ENCODE results near the gene VANGL1.

VANGL1 gene

DNA sequence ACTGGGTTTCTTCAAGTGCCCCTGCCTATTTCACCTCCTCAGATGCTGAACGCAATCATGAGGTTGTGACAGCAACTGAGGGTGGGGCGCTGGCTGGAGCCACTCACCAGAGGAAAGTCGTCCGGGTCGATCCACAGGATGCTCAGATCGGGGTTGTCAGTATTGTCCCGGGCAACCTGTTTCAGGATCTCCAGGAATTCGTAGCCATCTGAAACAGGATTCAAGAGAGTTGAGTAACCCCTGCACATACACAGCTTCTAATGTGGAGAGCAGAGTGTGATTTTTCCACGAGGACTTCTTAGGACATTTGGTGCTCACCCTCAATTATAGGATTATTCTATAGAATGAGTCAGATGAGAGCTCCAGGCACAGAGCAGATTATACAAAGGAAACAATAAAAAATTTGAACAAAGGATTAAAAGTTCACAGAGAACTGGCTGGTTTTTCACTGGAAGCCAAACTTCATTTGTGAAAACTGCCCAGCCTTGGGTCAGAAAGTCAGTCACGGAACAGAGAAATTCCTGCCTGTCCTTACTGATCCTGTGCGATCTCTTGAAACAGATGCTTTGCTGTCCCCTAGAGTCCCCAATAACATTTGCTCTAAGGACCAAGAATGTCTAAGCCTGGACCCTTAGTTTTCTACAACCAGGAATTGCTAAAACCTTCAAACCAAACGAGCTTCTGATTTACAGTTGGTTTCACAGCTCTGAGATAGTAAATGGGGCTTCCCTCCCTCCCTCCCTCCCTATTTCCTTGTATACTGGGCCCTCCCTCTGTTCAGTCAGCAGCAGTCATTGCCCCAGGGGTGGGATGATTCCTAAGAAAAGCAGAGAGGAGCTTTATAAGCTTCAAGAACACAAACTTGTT, 63.5 kb downstream of the VANGL1 start:
- no peak for DNase-seq (ENCODE audit: low read depth)

GRCh38 chr1:115705963-115706362, 64.2 kb downstream of the VANGL1 start:
- DNase-seq (ENCODE audit: low read depth): no peak

- no peak for DNase-seq (ENCODE audit: low read depth)
These were observed 65.0 kb downstream of the VANGL1 start for GRCh38 chr1:115706587-115707425.

GRCh38 chr1:115710859-115711624, 69.3 kb downstream of the VANGL1 start:
- DNase-seq (ENCODE audit: low read depth): no peak

- DNase-seq (ENCODE audit: low read depth): no peak
These were observed 71.3 kb downstream of the VANGL1 start for GRCh38 chr1:115712911-115713609.

DNA sequence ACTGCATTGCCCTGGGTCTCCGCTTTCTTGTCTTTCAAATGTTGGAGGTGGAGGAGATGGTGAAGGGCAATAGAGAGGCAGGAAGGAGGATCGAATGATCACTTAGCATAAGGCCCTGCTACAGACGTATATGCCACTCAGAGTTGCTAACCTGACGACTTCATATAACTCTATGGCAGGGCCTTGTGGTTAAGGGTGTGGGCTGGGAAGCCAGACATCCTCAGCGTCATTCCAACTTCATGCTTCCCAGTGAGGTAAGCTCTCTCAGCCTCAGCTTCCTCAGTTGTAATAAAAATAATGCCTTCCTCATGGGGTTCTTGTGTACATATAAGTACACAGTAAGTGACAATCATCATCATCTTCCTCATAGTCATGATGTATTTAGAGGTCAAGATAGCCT, 72.1 kb downstream of the VANGL1 start:
- no peak for DNase-seq (ENCODE audit: low read depth)

DNA sequence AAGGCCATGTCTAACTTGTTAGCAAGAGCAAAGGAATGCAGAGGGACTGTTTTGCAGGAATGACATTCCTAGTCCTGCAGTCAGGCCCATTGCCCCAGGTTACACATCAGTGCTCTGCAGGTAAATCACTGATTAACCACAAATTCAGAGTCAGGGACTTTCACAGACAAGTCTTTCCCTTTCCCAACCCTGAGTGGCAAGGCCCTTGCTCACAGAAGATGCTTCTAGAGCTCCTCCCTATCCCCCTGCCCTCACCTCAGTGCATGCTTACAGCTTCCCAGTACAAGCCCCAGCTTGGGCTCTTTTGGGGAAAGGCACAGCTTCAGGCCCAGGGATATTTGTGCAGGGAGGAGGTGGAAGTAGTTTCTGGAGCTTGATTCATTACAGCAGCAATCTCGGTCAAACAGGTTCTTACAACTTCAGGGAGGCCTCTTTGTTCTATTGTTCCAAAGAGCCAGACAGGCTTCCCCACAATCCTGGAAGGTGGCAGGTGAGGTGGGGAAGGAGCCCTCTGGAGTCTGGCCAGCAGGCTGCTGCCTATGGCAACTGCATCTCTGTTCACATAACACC, 72.9 kb downstream of the VANGL1 start:
- DNase-seq (ENCODE audit: low read depth): no peak

DNA sequence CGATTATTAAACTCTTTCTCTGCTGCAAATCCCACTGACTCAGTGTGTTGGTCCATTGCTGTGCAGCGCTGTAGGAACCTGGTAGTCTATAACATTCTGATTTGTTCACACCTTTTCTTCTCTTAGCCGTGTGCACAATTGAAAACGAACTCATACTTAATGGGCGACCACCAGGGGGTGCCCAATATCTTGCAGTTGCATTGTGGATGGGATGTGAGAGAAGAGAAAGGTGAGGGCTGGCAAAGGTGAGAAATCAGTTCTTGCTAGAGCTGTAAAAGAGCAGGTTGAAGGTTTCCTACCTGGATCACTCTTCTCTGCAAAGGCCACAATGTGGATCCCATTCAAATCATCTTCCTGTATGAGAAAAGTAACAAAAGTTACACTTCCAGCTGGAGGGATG, 75.8 kb downstream of the VANGL1 start:
- no peak for DNase-seq (ENCODE audit: low read depth)

- no peak for DNase-seq (ENCODE audit: low read depth)
These were observed 76.4 kb downstream of the VANGL1 start for GRCh38 chr1:115718011-115718754.

- DNase-seq (ENCODE audit: low read depth): no peak
These were observed 77.5 kb downstream of the VANGL1 start for GRCh38 chr1:115719285-115719684.

- no peak for DNase-seq (ENCODE audit: low read depth)
These were observed 80.5 kb downstream of the VANGL1 start for GRCh38 chr1:115722221-115722620.

- DNase-seq (ENCODE audit: low read depth): no peak
These were observed 82.0 kb downstream of the VANGL1 start for GRCh38 chr1:115723756-115724155.

DNA sequence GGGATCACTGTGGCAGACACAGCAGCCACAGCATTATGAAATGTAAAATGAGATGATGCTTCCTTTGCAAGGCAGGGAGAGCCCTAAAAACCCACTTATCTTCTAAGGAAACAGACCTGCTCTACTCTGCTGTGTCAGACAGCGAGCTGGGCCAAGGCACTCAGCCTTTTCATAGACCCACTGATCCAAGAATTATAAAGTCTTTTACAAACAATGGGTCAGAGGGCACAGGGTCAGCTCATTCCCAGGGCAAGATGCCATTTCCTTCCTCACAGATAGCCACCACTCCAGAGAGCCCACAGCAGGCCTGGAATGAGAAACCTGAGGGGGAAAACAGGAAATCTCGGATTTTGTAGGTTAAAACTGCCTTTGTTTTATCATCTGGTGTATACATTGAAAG, 83.8 kb downstream of the VANGL1 start:
- DNase-seq (ENCODE audit: low read depth): no peak

- no peak for DNase-seq (ENCODE audit: low read depth)
These were observed 84.4 kb downstream of the VANGL1 start for GRCh38 chr1:115726161-115726560.

GRCh38 chr1:115726570-115726969, 84.8 kb downstream of the VANGL1 start:
- no peak for DNase-seq (ENCODE audit: low read depth)

GRCh38 chr1:115727706-115728249, 86.0 kb downstream of the VANGL1 start:
- peak; percentile 70 for DNase-seq (ENCODE audit: low read depth)

GRCh38 chr1:115728341-115728740, 86.6 kb downstream of the VANGL1 start:
- DNase-seq (ENCODE audit: low read depth): no peak

DNA sequence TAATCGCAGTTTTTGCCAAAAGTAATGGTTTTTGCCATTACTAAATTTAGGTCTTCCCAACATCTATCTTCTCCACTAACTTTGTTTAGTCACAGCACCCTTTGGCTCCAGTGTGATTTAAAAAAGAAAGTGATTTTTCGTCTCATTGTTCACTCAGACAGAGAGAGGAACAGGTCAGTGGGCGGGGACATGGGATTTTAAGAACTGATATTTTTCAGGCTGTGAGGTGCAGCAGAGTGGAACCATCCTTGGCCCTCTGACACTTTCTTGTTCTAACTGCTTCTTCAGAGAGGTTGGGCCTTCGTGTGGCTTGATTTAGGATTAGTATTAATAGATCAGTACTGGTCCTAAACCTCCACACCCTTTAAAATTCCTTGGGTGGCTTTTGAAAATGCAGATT, 88.0 kb downstream of the VANGL1 start:
- DNase-seq (ENCODE audit: low read depth): no peak

DNA sequence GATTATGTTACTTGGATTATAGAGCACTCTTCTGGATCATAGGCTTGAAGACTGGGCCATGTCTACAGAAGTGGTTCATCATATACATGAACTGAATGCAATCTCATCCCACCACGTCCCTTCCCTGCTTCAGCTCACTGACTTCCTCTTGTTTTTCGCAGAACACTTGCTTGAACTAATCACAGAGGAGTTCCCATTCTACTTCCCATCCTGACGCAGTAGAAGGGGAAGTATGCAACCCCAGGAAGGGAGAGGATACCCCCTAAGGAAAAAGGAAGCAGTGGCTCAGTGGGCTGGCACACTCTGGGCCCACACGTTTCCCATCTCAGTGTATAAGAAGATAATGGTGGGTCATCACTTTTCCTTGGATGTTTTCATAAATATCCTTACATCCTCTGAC, 90.5 kb downstream of the VANGL1 start:
- DNase-seq (ENCODE audit: low read depth): no peak

- no peak for DNase-seq (ENCODE audit: low read depth)
These were observed 99.0 kb downstream of the VANGL1 start for GRCh38 chr1:115740811-115741210.

Measured in GM04503 (cell line).